Ectodermal cell (in vitro differentiated cells): ENCODE data around the gene SMARCA5. TPM values are rescaled to one million over a fixed set of nuclear protein-coding genes. Genes with fewer than 3 reads are reported as not detected.

Experiments
- H3K27ac ChIP-seq: 2 replicates; pipeline ENCODE4 v1.7.0; 2013; ENCODE audit warnings: mild to moderate bottlenecking, low read depth, low read length; ENCODE audit not compliant: insufficient read depth, poor library complexity, severe bottlenecking
- H3K27me3 ChIP-seq: 2 replicates; pipeline ENCODE4 v1.7.0; 2013; ENCODE audit warnings: mild to moderate bottlenecking, low read length; ENCODE audit not compliant: insufficient read depth, control insufficient read depth, poor library complexity, severe bottlenecking
- H3K36me3 ChIP-seq: one replicate; pipeline ENCODE4 v1.7.0; 2013; ENCODE audit warnings: low read length; ENCODE audit not compliant: control insufficient read depth, insufficient read depth
- H3K4me1 ChIP-seq: one replicate; pipeline ENCODE4 v1.7.0; 2013; ENCODE audit warnings: low read length; ENCODE audit not compliant: control insufficient read depth, insufficient read depth
- H3K4me3 ChIP-seq: 2 replicates; pipeline ENCODE4 v1.7.0; 2013; ENCODE audit warnings: low read depth, low read length, control low read depth; ENCODE audit not compliant: insufficient read depth
- H3K9me3 ChIP-seq: 2 replicates; pipeline ENCODE4 v1.7.0; 2013; ENCODE audit warnings: mild to moderate bottlenecking, low read length, moderate library complexity; ENCODE audit not compliant: control insufficient read depth
- WGBS, 2 experiments: methylation state at CpG; one replicate each; pipeline ENCODE4 v1.1.7; 2013; ENCODE audit warnings: missing lambda C conversion rate in 2 of 2; 5-methylcytosine and 5-hydroxymethylcytosine counted together
- polyA plus RNA-seq, 4 experiments: library from polyadenylated mRNA; stranded (reverse); fragments of 50-300 nt; gene quantifications; one replicate each; pipeline ENCODE4 v1.2.3, GENCODE V29; 2013

The SMARCA5 gene, protein sequence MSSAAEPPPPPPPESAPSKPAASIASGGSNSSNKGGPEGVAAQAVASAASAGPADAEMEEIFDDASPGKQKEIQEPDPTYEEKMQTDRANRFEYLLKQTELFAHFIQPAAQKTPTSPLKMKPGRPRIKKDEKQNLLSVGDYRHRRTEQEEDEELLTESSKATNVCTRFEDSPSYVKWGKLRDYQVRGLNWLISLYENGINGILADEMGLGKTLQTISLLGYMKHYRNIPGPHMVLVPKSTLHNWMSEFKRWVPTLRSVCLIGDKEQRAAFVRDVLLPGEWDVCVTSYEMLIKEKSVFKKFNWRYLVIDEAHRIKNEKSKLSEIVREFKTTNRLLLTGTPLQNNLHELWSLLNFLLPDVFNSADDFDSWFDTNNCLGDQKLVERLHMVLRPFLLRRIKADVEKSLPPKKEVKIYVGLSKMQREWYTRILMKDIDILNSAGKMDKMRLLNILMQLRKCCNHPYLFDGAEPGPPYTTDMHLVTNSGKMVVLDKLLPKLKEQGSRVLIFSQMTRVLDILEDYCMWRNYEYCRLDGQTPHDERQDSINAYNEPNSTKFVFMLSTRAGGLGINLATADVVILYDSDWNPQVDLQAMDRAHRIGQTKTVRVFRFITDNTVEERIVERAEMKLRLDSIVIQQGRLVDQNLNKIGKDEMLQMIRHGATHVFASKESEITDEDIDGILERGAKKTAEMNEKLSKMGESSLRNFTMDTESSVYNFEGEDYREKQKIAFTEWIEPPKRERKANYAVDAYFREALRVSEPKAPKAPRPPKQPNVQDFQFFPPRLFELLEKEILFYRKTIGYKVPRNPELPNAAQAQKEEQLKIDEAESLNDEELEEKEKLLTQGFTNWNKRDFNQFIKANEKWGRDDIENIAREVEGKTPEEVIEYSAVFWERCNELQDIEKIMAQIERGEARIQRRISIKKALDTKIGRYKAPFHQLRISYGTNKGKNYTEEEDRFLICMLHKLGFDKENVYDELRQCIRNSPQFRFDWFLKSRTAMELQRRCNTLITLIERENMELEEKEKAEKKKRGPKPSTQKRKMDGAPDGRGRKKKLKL
- polyA plus RNA-seq (2013, experiment 1 of 4) = 126 TPM
- polyA plus RNA-seq (2013, experiment 2 of 4) = 137 TPM
- 104 TPM for polyA plus RNA-seq (2013, experiment 3 of 4)
- polyA plus RNA-seq (2013, experiment 4 of 4) = 111 TPM

DNA sequence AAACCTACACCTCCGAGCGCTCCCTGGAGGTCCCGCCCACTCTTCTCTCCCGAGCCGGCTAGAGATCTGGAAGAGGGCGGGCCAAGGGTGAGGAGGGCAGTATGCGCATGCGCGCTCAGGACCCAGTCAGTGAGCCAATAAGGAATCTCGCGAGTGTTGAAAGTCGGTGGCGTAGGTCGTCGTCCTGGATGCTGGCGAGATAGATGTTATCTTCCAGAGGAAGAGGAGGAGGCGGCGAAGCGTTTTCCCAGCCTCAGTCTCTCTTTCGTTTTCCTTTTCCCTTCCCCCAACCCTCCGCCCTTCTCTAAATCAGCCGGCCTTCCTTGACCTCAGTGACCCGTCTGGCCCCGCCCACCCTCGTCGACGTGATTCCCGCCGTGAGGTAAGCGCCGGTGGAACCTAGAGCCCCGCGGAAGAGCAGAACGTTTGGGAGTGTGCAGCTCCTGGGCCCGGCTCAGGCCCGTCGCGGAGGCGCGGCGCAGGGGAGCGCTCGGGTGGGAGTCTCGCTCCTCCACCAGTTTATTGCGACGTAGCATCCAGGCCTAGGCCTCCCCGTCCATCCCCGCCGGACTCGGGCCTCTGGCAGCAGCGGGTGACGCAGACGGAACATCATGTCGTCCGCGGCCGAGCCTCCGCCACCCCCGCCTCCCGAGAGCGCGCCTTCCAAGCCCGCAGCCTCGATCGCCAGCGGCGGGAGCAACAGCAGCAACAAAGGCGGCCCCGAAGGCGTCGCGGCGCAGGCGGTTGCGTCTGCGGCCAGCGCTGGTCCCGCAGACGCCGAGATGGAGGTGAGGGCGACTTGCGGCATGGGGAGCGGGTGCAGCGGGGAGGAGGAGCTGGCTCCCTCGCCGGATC lies at the start of gene SMARCA5:
Gene SMARCA5, plus strand, starts transcription at position 389 of the 855 bp plus-strand sequence. Its CDS starts 223 bp downstream, at position 612.
- Histone ChIP-seq H3K27me3 (peaks cover 6% of the 10 kb centered on the region), H3K4me3 (peak within 1 kb of the TSS; percentile 96), H3K27ac (peak within 1 kb of the TSS; percentile 98), H3K4me1 (no peaks in the 10 kb centered on the region), H3K9me3 (no peaks in the 10 kb centered on the region), H3K36me3 (peaks cover 3% of the 10 kb centered on the region)
- 0% methylated on average over 86 of the region's 86 CpGs for WGBS, 2 experiments

GRCh38 chr4:143473334-143474126 lies 40.0 kb upstream of the SMARCA5 start:
- H3K4me3 ChIP-seq = no peak overlapping the region
- WGBS, 2 experiments = 85 to 86% methylated on average over 1 of the region's 1 CpG

DNA sequence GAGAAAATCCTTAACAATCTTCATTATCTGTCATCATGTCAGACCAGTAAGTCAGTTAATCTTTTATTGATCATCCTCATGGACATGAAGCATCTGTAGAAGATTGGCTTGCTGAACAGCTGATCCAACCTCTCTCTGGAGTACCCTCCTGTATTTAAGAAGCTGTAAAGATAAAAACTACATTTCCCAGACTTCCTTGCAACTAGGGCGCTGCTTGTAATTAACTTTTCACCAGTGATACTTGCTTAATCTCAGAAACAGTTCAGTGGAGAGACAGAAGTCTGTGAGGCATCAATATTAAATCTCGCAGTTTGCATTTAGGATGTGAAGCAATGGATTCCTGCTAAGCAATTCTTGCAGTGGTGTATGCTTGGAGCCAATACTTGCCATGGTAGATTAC lies 36.0 kb upstream of the SMARCA5 start:
- H3K27me3 ChIP-seq = no peaks in the 10 kb centered on the region
- no peaks in the 10 kb centered on the region for H3K4me1 ChIP-seq
- 84 to 88% methylated on average over 2 of the region's 2 CpGs for WGBS, 2 experiments
- H3K36me3 ChIP-seq = no peaks in the 10 kb centered on the region
- H3K9me3 ChIP-seq = no peaks in the 10 kb centered on the region
- H3K4me3 ChIP-seq = no peak overlapping the region
- no peak overlapping the region for H3K27ac ChIP-seq

More at GRCh38 chr4:143473334-143474126, 40.0 kb upstream of the SMARCA5 start:
- H3K4me1 ChIP-seq = no peaks in the 10 kb centered on the region
- no peaks in the 10 kb centered on the region for H3K27me3 ChIP-seq
- no peaks in the 10 kb centered on the region for H3K9me3 ChIP-seq
- no peak overlapping the region for H3K27ac ChIP-seq
- H3K36me3 ChIP-seq = peaks cover 6% of the 10 kb centered on the region

DNA sequence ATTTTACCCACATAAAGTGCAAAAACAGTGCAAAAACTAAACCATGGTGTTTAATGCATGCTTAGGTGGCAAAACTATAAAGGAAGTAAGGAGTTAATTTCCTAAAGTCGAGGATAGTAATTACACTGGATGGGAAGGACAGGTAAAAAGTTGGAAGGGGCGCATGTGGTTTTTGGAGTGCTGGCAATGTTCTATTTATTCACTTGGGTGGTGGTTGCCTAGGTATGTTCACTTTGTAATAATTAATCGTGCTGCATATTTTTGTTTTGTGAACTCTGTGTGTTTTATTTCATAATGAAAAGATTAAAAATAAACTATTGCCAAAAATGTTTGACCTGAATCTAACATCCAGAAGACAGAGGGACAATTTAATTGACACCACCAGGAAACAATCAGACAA lies 32.1 kb upstream of the SMARCA5 start:
- no peaks in the 10 kb centered on the region for H3K4me1 ChIP-seq
- no peaks in the 10 kb centered on the region for H3K27me3 ChIP-seq
- no peak overlapping the region for H3K4me3 ChIP-seq
- no peak overlapping the region for H3K27ac ChIP-seq
- WGBS, 2 experiments = 86 to 90% methylated on average over 2 to 3 of the region's 3 CpGs
- H3K9me3 ChIP-seq = no peaks in the 10 kb centered on the region
- no peaks in the 10 kb centered on the region for H3K36me3 ChIP-seq

- 36% methylated on average over 1 of the region's 1 CpG; no CpG with 5 or more reads in 1 of the 2 experiments for WGBS, 2 experiments
- no peaks in the 10 kb centered on the region for H3K27me3 ChIP-seq
- no peaks in the 10 kb centered on the region for H3K4me1 ChIP-seq
- H3K27ac ChIP-seq = no peak overlapping the region
- H3K9me3 ChIP-seq = no peaks in the 10 kb centered on the region
- no peak overlapping the region for H3K4me3 ChIP-seq
- no peaks in the 10 kb centered on the region for H3K36me3 ChIP-seq
These were observed 30.7 kb upstream of the SMARCA5 start for GRCh38 chr4:143482840-143483239.

DNA sequence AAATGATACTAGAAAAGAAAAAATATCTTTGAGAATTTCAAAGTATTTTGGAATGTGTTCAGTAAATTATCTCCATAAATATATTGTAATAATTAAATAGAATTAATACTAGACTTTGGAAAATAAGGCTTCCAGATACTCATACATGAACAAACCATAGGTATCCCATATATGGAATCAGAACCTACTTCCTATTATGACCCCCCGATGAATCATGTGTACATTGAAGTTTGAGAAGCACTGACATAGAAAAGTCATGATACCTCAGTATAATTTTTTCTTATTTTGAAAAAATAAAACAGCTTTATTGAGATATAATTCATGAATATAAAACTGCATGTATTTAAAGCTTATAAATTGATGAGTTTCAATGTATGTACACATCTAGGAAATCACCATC lies 27.2 kb upstream of the SMARCA5 start:
- WGBS, 2 experiments = 80% methylated on average over 1 of the region's 1 CpG; no CpG with 5 or more reads in 1 of the 2 experiments
- H3K27me3 ChIP-seq = no peaks in the 10 kb centered on the region
- no peaks in the 10 kb centered on the region for H3K9me3 ChIP-seq
- H3K27ac ChIP-seq = no peak overlapping the region
- H3K4me1 ChIP-seq = no peaks in the 10 kb centered on the region
- H3K4me3 ChIP-seq = no peak overlapping the region
- H3K36me3 ChIP-seq = no peaks in the 10 kb centered on the region

DNA sequence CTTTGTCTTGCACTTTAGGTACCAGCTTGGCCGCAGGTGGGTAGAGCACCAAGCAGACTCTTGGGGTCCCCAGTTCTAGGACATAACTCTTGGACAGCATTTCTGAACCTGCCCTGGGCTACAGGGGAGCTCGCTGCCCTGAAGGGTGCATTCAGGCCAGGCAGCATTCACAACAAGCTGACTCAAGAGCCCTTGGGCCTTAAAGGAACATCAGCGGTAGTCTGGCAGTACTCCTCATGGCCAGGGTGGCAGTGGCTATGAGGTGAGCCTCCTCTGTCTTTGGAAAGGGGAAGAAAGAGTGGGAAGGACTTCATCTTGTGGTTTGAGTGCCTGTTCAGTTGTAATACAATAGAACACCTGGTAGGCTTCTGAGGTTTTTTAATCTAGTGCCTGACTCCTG lies 24.8 kb upstream of the SMARCA5 start:
- 93 to 98% methylated on average over 3 of the region's 3 CpGs for WGBS, 2 experiments
- Histone ChIP-seq H3K27ac (no peak overlapping the region), H3K4me1 (no peaks in the 10 kb centered on the region), H3K36me3 (no peaks in the 10 kb centered on the region), H3K9me3 (no peaks in the 10 kb centered on the region), H3K4me3 (no peak overlapping the region), H3K27me3 (no peaks in the 10 kb centered on the region)

DNA sequence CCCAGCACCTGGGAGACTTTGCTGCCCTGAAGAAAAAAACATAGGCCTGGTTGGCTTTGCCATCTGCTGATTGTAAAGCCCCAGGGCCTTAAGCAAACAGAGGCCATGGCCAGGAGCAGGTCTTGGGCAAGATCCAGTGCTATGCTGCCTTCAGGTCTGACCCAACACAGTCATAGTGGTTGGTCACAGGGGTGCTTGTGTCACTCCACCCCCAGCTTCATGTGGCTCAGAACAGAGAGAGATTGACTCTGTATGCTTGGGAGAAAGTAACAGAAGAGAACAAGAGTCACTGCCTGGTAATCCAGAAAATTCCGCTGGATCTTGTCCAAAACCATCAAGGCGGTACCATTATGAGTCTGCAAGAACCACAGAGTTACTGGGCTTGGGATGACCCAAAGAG lies 24.4 kb upstream of the SMARCA5 start:
- 87 to 91% methylated on average over 2 of the region's 2 CpGs for WGBS, 2 experiments

DNA sequence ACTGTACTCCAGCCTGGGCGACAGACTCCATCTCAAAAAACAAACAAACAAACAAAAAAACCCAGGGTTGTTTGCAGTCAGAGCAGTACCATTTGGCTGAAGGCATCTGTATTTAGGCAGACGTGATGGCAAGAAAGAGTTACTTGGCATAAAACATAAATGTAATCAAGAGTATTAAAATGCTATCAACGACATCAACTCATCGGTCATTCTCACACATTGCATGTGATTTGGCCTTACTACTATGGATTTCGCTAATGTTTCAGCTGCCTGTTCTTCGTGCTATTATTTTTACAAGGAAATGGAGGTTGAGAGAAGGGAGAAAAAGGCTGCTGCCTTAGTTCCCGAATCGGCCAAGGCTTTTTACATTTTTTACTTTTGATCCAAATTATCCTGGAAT lies 15.5 kb upstream of the SMARCA5 start:
- Histone ChIP-seq H3K4me3 (no peak overlapping the region), H3K4me1 (no peaks in the 10 kb centered on the region), H3K27ac (no peak overlapping the region), H3K27me3 (no peaks in the 10 kb centered on the region), H3K9me3 (no peaks in the 10 kb centered on the region), H3K36me3 (no peaks in the 10 kb centered on the region)
- 91 to 92% methylated on average over 7 to 8 of the region's 8 CpGs for WGBS, 2 experiments

More for the DNA sequence above, 24.4 kb upstream of the SMARCA5 start:
- H3K36me3 ChIP-seq = no peaks in the 10 kb centered on the region
- H3K4me3 ChIP-seq = no peak overlapping the region
- no peak overlapping the region for H3K27ac ChIP-seq
- H3K4me1 ChIP-seq = no peaks in the 10 kb centered on the region
- no peaks in the 10 kb centered on the region for H3K27me3 ChIP-seq
- no peaks in the 10 kb centered on the region for H3K9me3 ChIP-seq
